ENCODE measurements around the gene SGPP2. TPM values are rescaled to one million over a fixed set of nuclear protein-coding genes. Genes with fewer than 3 reads are reported as not detected.

Gene SGPP2
- total and polyA plus RNA-seq, 4 donors, result 0.10 to 1.6 (median 0.54) TPM; not detected in 1

GRCh38 chr2:222538535-222538934, 114.2 kb downstream of the SGPP2 start:
- H3K9me3 ChIP-seq (ENCODE audit: control insufficient read depth, low read length), result peaks cover 2% of the 10 kb centered on the region
- WGBS, 2 donors, result 76 to 80% methylated on average over 3 of the region's 3 CpGs
- intact Hi-C loops (cut with DNase I), result no loop called here
- H3K4me1 ChIP-seq (ENCODE audit: control insufficient read depth in 1 of 2, insufficient read depth in 2 of 2, low read length in 2 of 2), result no peaks in the 10 kb centered on the region
- H3K27me3 ChIP-seq (ENCODE audit: control insufficient read depth in 1 of 2, insufficient read depth in 2 of 2, low read length in 1 of 2), result no peaks in the 10 kb centered on the region
- no peak overlapping the region for H3K27ac ChIP-seq (ENCODE audit: low read depth in 1 of 2, low read length in 2 of 2)
- no peak for ATAC-seq (ENCODE audit: low FRiP score)
- DNase-seq, result no peak
- no peak overlapping the region for H3K4me3 ChIP-seq (ENCODE audit: low read length in 2 of 2)
- no peaks in the 10 kb centered on the region for H3K36me3 ChIP-seq (ENCODE audit: control insufficient read depth in 1 of 2, insufficient read depth in 2 of 2, low read length in 1 of 2)

GRCh38 chr2:222544661-222545060, 120.3 kb downstream of the SGPP2 start:
- Histone ChIP-seq H3K27me3 (ENCODE audit: control insufficient read depth in 1 of 2, insufficient read depth in 2 of 2, low read length in 1 of 2) (no peaks in the 10 kb centered on the region), H3K36me3 (ENCODE audit: control insufficient read depth in 1 of 2, insufficient read depth in 2 of 2, low read length in 1 of 2) (no peaks in the 10 kb centered on the region), H3K9me3 (ENCODE audit: control insufficient read depth, low read length) (no peaks in the 10 kb centered on the region), H3K4me1 (ENCODE audit: control insufficient read depth in 1 of 2, insufficient read depth in 2 of 2, low read length in 2 of 2) (no peaks in the 10 kb centered on the region), H3K27ac (ENCODE audit: low read depth in 1 of 2, low read length in 2 of 2) (no peak overlapping the region), H3K4me3 (ENCODE audit: low read length in 2 of 2) (no peak overlapping the region)
- ATAC-seq (ENCODE audit: low FRiP score), result no peak
- intact Hi-C loops (cut with DNase I), result no loop called here
- DNase-seq, result no peak
- 13 to 20% methylated on average over 1 of the region's 1 CpG for WGBS, 2 donors

GRCh38 chr2:222545823-222546795, 121.8 kb downstream of the SGPP2 start:
- Histone ChIP-seq H3K4me1 (ENCODE audit: control insufficient read depth in 1 of 2, insufficient read depth in 2 of 2, low read length in 2 of 2) (no peaks in the 10 kb centered on the region), H3K4me3 (ENCODE audit: low read length in 2 of 2) (no peak overlapping the region), H3K27ac (ENCODE audit: low read depth in 1 of 2, low read length in 2 of 2) (no peak overlapping the region), H3K36me3 (ENCODE audit: control insufficient read depth in 1 of 2, insufficient read depth in 2 of 2, low read length in 1 of 2) (no peaks in the 10 kb centered on the region), H3K27me3 (ENCODE audit: control insufficient read depth in 1 of 2, insufficient read depth in 2 of 2, low read length in 1 of 2) (no peaks in the 10 kb centered on the region), H3K9me3 (ENCODE audit: control insufficient read depth, low read length) (no peaks in the 10 kb centered on the region)
- 54 to 75% methylated on average over 6 of the region's 6 CpGs for WGBS, 2 donors
- DNase-seq (no peak), ATAC-seq (ENCODE audit: low FRiP score) (no peak)
- intact Hi-C loops (cut with DNase I), result no loop called here

- Histone ChIP-seq H3K27ac (ENCODE audit: low read depth in 1 of 2, low read length in 2 of 2) (no peak overlapping the region), H3K36me3 (ENCODE audit: control insufficient read depth in 1 of 2, insufficient read depth in 2 of 2, low read length in 1 of 2) (no peaks in the 10 kb centered on the region), H3K4me3 (ENCODE audit: low read length in 2 of 2) (no peak overlapping the region), H3K9me3 (ENCODE audit: control insufficient read depth, low read length) (no peaks in the 10 kb centered on the region), H3K4me1 (ENCODE audit: control insufficient read depth in 1 of 2, insufficient read depth in 2 of 2, low read length in 2 of 2) (no peaks in the 10 kb centered on the region), H3K27me3 (ENCODE audit: control insufficient read depth in 1 of 2, insufficient read depth in 2 of 2, low read length in 1 of 2) (no peaks in the 10 kb centered on the region)
- 92 to 93% methylated on average over 5 of the region's 5 CpGs for WGBS, 2 donors
- intact Hi-C loops (cut with DNase I), result no loop called here
- ATAC-seq (ENCODE audit: low FRiP score) (no peak), DNase-seq (no peak)
Measured at GRCh38 chr2:222547083-222547482, 122.7 kb downstream of the SGPP2 start.

GRCh38 chr2:222548992-222549391, 124.6 kb downstream of the SGPP2 start:
- Histone ChIP-seq H3K4me3 (ENCODE audit: low read length in 2 of 2) (no peak overlapping the region), H3K36me3 (ENCODE audit: control insufficient read depth in 1 of 2, insufficient read depth in 2 of 2, low read length in 1 of 2) (no peaks in the 10 kb centered on the region), H3K27ac (ENCODE audit: low read depth in 1 of 2, low read length in 2 of 2) (no peak overlapping the region), H3K4me1 (ENCODE audit: control insufficient read depth in 1 of 2, insufficient read depth in 2 of 2, low read length in 2 of 2) (no peaks in the 10 kb centered on the region), H3K27me3 (ENCODE audit: control insufficient read depth in 1 of 2, insufficient read depth in 2 of 2, low read length in 1 of 2) (peaks cover 0 to 2% of the 10 kb centered on the region in 2 donors), H3K9me3 (ENCODE audit: control insufficient read depth, low read length) (no peaks in the 10 kb centered on the region)
- no peak for DNase-seq
- no peak for ATAC-seq (ENCODE audit: low FRiP score)
- 51 to 60% methylated on average over 3 of the region's 3 CpGs for WGBS, 2 donors
- intact Hi-C loops (cut with DNase I), result no loop called here

- DNase-seq, result no peak
- Histone ChIP-seq H3K4me3 (ENCODE audit: low read length in 2 of 2) (no peak overlapping the region), H3K36me3 (ENCODE audit: control insufficient read depth in 1 of 2, insufficient read depth in 2 of 2, low read length in 1 of 2) (no peaks in the 10 kb centered on the region), H3K27ac (ENCODE audit: low read depth in 1 of 2, low read length in 2 of 2) (no peak overlapping the region), H3K9me3 (ENCODE audit: control insufficient read depth, low read length) (no peaks in the 10 kb centered on the region), H3K4me1 (ENCODE audit: control insufficient read depth in 1 of 2, insufficient read depth in 2 of 2, low read length in 2 of 2) (no peaks in the 10 kb centered on the region), H3K27me3 (ENCODE audit: control insufficient read depth in 1 of 2, insufficient read depth in 2 of 2, low read length in 1 of 2) (peaks cover 0 to 2% of the 10 kb centered on the region in 2 donors)
- no peak for ATAC-seq (ENCODE audit: low FRiP score)
- intact Hi-C loops (cut with DNase I), result no loop called here
- 31 to 35% methylated on average over 7 of the region's 7 CpGs for WGBS, 2 donors
Measured at GRCh38 chr2:222554517-222554916, 130.2 kb downstream of the SGPP2 start.

- intact Hi-C loops (cut with DNase I), result no loop called here
- no peak for DNase-seq
- no peaks in the 10 kb centered on the region for H3K27me3 ChIP-seq (ENCODE audit: control insufficient read depth in 1 of 2, insufficient read depth in 2 of 2, low read length in 1 of 2)
Measured at GRCh38 chr2:222561151-222561550, 136.8 kb downstream of the SGPP2 start.

GRCh38 chr2:222561817-222562645, 137.7 kb downstream of the SGPP2 start:
- H3K9me3 ChIP-seq (ENCODE audit: control insufficient read depth, low read length), result no peaks in the 10 kb centered on the region
- intact Hi-C loops (cut with DNase I), result no loop called here
- H3K4me3 ChIP-seq (ENCODE audit: low read length in 2 of 2), result no peak overlapping the region
- H3K4me1 ChIP-seq (ENCODE audit: control insufficient read depth in 1 of 2, insufficient read depth in 2 of 2, low read length in 2 of 2), result no peaks in the 10 kb centered on the region
- WGBS, 2 donors, result 42 to 50% methylated on average over 6 of the region's 6 CpGs
- no peaks in the 10 kb centered on the region for H3K27me3 ChIP-seq (ENCODE audit: control insufficient read depth in 1 of 2, insufficient read depth in 2 of 2, low read length in 1 of 2)
- H3K27ac ChIP-seq (ENCODE audit: low read depth in 1 of 2, low read length in 2 of 2), result no peak overlapping the region
- ATAC-seq (ENCODE audit: low FRiP score), result no peak
- peaks cover 0 to 1% of the 10 kb centered on the region in 2 donors for H3K36me3 ChIP-seq (ENCODE audit: control insufficient read depth in 1 of 2, insufficient read depth in 2 of 2, low read length in 1 of 2)
- DNase-seq, result no peak

More at GRCh38 chr2:222561151-222561550, 136.8 kb downstream of the SGPP2 start:
- H3K4me3 ChIP-seq (ENCODE audit: low read length in 2 of 2), result no peak overlapping the region
- H3K36me3 ChIP-seq (ENCODE audit: control insufficient read depth in 1 of 2, insufficient read depth in 2 of 2, low read length in 1 of 2), result no peaks in the 10 kb centered on the region
- no peak overlapping the region for H3K27ac ChIP-seq (ENCODE audit: low read depth in 1 of 2, low read length in 2 of 2)
- H3K4me1 ChIP-seq (ENCODE audit: control insufficient read depth in 1 of 2, insufficient read depth in 2 of 2, low read length in 2 of 2), result no peaks in the 10 kb centered on the region
- ATAC-seq (ENCODE audit: low FRiP score), result no peak
- WGBS, 2 donors, result 88 to 91% methylated on average over 4 of the region's 4 CpGs
- no peaks in the 10 kb centered on the region for H3K9me3 ChIP-seq (ENCODE audit: control insufficient read depth, low read length)

All from aorta (tissue), 5 donors.